ENCODE results near the gene AAK1.
"Not testable (repeated sequence)": the region's sequence is repeated elsewhere in the genome, so short reads cannot be mapped to it uniquely, and the experiment has no call there.

GRCh38 chr2:69673098-69673497 lies 29.6 kb upstream of the AAK1 start:
- TF ChIP-seq CTCF (conservative IDR thresholded peaks at IDR 0.05; ENCODE audit: low read depth, low read length); EZH2 (IDR thresholded peaks at IDR 0.05; ENCODE audit: low read length, unreplicated experiment); EZH2phosphoT487 (IDR thresholded peaks at IDR 0.05; ENCODE audit: borderline replicate concordance, low read length): not testable (repeated sequence)
